IMR-90 (cell line): ENCODE data around the gene TAL1. TPM values are rescaled to one million over a fixed set of nuclear protein-coding genes. Genes with fewer than 3 reads are reported as not detected.

ENCODE experiments used
- ATAC-seq: fragments of 200-7000 bp; cut with Tn5 transposase; 2 replicates; pipeline ENCODE4 v1.9.1; 2020; ENCODE audit warnings: low read depth, mild to moderate bottlenecking, moderate library complexity
- BruUV-seq: library from RNA; stranded (reverse); fragments of 400-500 nt; replicated peaks from 2 replicates; lab custom pipeline; 2021; lab: Mats Ljungman, UMichigan
- CTCF ChIA-PET: fragments of 300-600 bp; formaldehyde crosslinking; extraction: SDS; loops from one replicate; lab custom pipeline; 2021; ENCODE audit warnings: antibody characterized with exemption; lab: Yijun Ruan, JAX
- POLR2A ChIA-PET: fragments of 300-600 bp; sonication (Branson Sonifier 250); formaldehyde crosslinking; loops from one replicate; lab custom pipeline; 2022; ENCODE audit warnings: antibody characterized with exemption; ENCODE audit not compliant: unreplicated experiment; lab: Charles Lee
- DNase-seq: peaks from one replicate; pipeline ENCODE4 v3.0.0; 2013
- H2AFZ ChIP-seq: replicated peaks from 2 replicates; pipeline ENCODE3; 2013; ENCODE audit warnings: low read length, mild to moderate bottlenecking; ENCODE audit not compliant: poor library complexity
- H2AK5ac ChIP-seq: 2 replicates; pipeline ENCODE4 v1.6.1; 2013; ENCODE audit warnings: low read depth, low read length, inconsistent platforms
- H2AK9ac ChIP-seq: replicated peaks from 2 replicates; pipeline ENCODE3; 2013; ENCODE audit warnings: mild to moderate bottlenecking, low read depth, low read length, moderate library complexity; ENCODE audit not compliant: poor library complexity
- H2BK120ac ChIP-seq: 2 replicates; pipeline ENCODE4 v1.6.1; 2013; ENCODE audit warnings: low read depth, low read length, inconsistent platforms
- H2BK15ac ChIP-seq: 3 replicates; pipeline ENCODE4 v1.6.1; 2013; ENCODE audit warnings: low read depth, low read length, inconsistent platforms
- H2BK20ac ChIP-seq: 2 replicates; pipeline ENCODE4 v1.6.1; 2013; ENCODE audit warnings: low read depth, mild to moderate bottlenecking, inconsistent platforms, low read length, moderate library complexity
- H2BK5ac ChIP-seq: 2 replicates; pipeline ENCODE4 v1.6.1; 2013; ENCODE audit warnings: mild to moderate bottlenecking, low read depth, low read length, inconsistent platforms; ENCODE audit not compliant: poor library complexity, severe bottlenecking
- H3K14ac ChIP-seq: replicated peaks from 2 replicates; pipeline ENCODE4 v1.6.1; 2013; ENCODE audit warnings: low read depth, low read length, inconsistent platforms
- H3K18ac ChIP-seq: 2 replicates; pipeline ENCODE4 v1.6.1; 2013; ENCODE audit warnings: low read depth, low read length, control low read depth
- H3K23ac ChIP-seq: 2 replicates; pipeline ENCODE4 v1.6.1; 2013; ENCODE audit warnings: low read depth, low read length, inconsistent platforms
- H3K27ac ChIP-seq: 2 replicates; pipeline ENCODE4 v1.5.1; 2013; ENCODE audit warnings: mild to moderate bottlenecking, control low read depth, low read length; ENCODE audit not compliant: insufficient read depth
- H3K27me3 ChIP-seq: 2 replicates; pipeline ENCODE4 v1.6.1; 2013; ENCODE audit warnings: low read length; ENCODE audit not compliant: control insufficient read depth, insufficient read depth
- H3K36me3 ChIP-seq: 2 replicates; pipeline ENCODE4 v1.6.1; 2013; ENCODE audit warnings: low read length, mixed read lengths; ENCODE audit not compliant: control insufficient read depth, insufficient read depth
- H3K4ac ChIP-seq: 2 replicates; pipeline ENCODE4 v1.6.1; 2013; ENCODE audit warnings: low read depth, low read length, inconsistent platforms
- H3K4me1 ChIP-seq: 2 replicates; pipeline ENCODE4 v1.6.1; 2013; ENCODE audit warnings: low read length, mixed read lengths; ENCODE audit not compliant: control insufficient read depth, insufficient read depth
- H3K4me2 ChIP-seq: 2 replicates; pipeline ENCODE4 v1.6.1; 2013; ENCODE audit warnings: low read depth, mild to moderate bottlenecking, control low read depth, low read length, moderate library complexity
- H3K4me3 ChIP-seq: 2 replicates; pipeline ENCODE4 v1.5.1; 2013; ENCODE audit warnings: low read depth, mild to moderate bottlenecking, control low read depth, low read length, moderate library complexity; ENCODE audit not compliant: insufficient read depth
- H3K56ac ChIP-seq: 2 replicates; pipeline ENCODE4 v1.6.1; 2013; ENCODE audit warnings: low read length, inconsistent platforms; ENCODE audit not compliant: insufficient read depth; ENCODE audit errors: extremely low read depth
- H3K79me1 ChIP-seq, 2 experiments: 2 replicates each; pipeline ENCODE4 v1.6.1; 2013; ENCODE audit warnings: low read length in 2 of 2, inconsistent platforms in 1 of 2, low read depth in 1 of 2
- H3K9ac ChIP-seq: 2 replicates; pipeline ENCODE4 v1.6.1; 2013; ENCODE audit warnings: low read depth, low read length, control low read depth
- H3K9me1 ChIP-seq: 2 replicates; pipeline ENCODE4 v1.6.1; 2013; ENCODE audit warnings: low read length, inconsistent platforms; ENCODE audit not compliant: insufficient read depth
- H3K9me3 ChIP-seq: 2 replicates; pipeline ENCODE4 v1.6.1; 2013; ENCODE audit warnings: low read length; ENCODE audit not compliant: control insufficient read depth, insufficient read depth
- H4K20me1 ChIP-seq: 2 replicates; pipeline ENCODE4 v1.6.1; 2013; ENCODE audit warnings: low read length, inconsistent platforms; ENCODE audit not compliant: insufficient read depth
- H4K5ac ChIP-seq: 2 replicates; pipeline ENCODE4 v1.6.1; 2013; ENCODE audit warnings: mild to moderate bottlenecking, low read depth, low read length, control low read depth
- H4K8ac ChIP-seq, 2 experiments: 2 replicates each; pipeline ENCODE4 v1.6.1; 2013; ENCODE audit warnings: low read depth in 2 of 2, low read length in 2 of 2, control low read depth in 1 of 2, inconsistent platforms in 1 of 2
- H4K91ac ChIP-seq: 2 replicates; pipeline ENCODE4 v1.6.1; 2013; ENCODE audit warnings: low read depth, low read length, inconsistent platforms; ENCODE audit not compliant: insufficient read depth
- BHLHE40 ChIP-seq: fragments of 150-350 bp; IDR thresholded peaks from 2 replicates; pipeline ENCODE4 v1.6.1; 2016; ENCODE audit warnings: mild to moderate bottlenecking, low read depth, low read length
- CEBPB ChIP-seq: IDR thresholded peaks from 2 replicates; pipeline ENCODE4 v1.6.1; 2012; ENCODE audit warnings: low read depth, low read length, improper control_type of control experiment
- CHD1 ChIP-seq: IDR thresholded peaks from 2 replicates; pipeline ENCODE4 v1.6.1; 2012; ENCODE audit warnings: low read depth, low read length, improper control_type of control experiment
- ELK1 ChIP-seq: fragments of 150-350 bp; IDR thresholded peaks from 2 replicates; pipeline ENCODE4 v1.6.1; 2016; ENCODE audit warnings: low read depth, mild to moderate bottlenecking, low read length, moderate library complexity, borderline replicate concordance
- MAFK ChIP-seq: IDR thresholded peaks from 2 replicates; pipeline ENCODE4 v1.6.1; 2012; ENCODE audit warnings: low read depth, low read length, improper control_type of control experiment
- MAZ ChIP-seq: IDR thresholded peaks from 2 replicates; pipeline ENCODE4 v1.6.1; 2012; ENCODE audit warnings: low read depth, mild to moderate bottlenecking, low read length, improper control_type of control experiment, moderate library complexity, borderline replicate concordance
- MXI1 ChIP-seq: IDR thresholded peaks from 2 replicates; pipeline ENCODE4 v1.6.1; 2012; ENCODE audit warnings: low read depth, mild to moderate bottlenecking, low read length, moderate library complexity, borderline replicate concordance
- NFE2L2 ChIP-seq: fragments of 150-350 bp; IDR thresholded peaks from 2 replicates; pipeline ENCODE4 v1.6.1; 2016; ENCODE audit warnings: low read depth, mild to moderate bottlenecking, low read length
- RAD21 ChIP-seq: IDR thresholded peaks from 2 replicates; pipeline ENCODE4 v1.6.1; 2012; ENCODE audit warnings: low read length, improper control_type of control experiment
- RFX5 ChIP-seq: IDR thresholded peaks from 2 replicates; pipeline ENCODE4 v1.8.0; 2012; ENCODE audit warnings: low read depth, mild to moderate bottlenecking, low read length, moderate library complexity
- USF2 ChIP-seq: fragments of 150-350 bp; IDR thresholded peaks from 2 replicates; pipeline ENCODE4 v1.6.1; 2017; ENCODE audit warnings: mild to moderate bottlenecking, antibody characterized with exemption, low read length, low read depth
- WGBS, 2 experiments: methylation state at CpG; one replicate each; pipeline versions ENCODE4 v1.1.5 to v1.1.7; 2013; ENCODE audit warnings: missing lambda C conversion rate in 2 of 2; ENCODE audit not compliant: insufficient read length in 1 of 2; ENCODE audit errors: extremely low coverage in 2 of 2; 5-methylcytosine and 5-hydroxymethylcytosine counted together
- dilution Hi-C: fragments of 300-500 bp; cut with HindIII; formaldehyde crosslinking; loops from one replicate; pipeline ENCODE4 v1.14.3; 2018; ENCODE audit warnings: low sequenced_read_pairs; ENCODE audit not compliant: unreplicated experiment
- in situ Hi-C: fragments of 300-500 bp; cut with MboI; formaldehyde crosslinking; loops from 3 replicates; pipeline ENCODE4 v1.14.3; 2019; ENCODE audit warnings: low sequenced_read_pairs, inconsistent platforms, mixed read lengths
- intact Hi-C: fragments of 100-400 bp; cut with micrococcal nuclease; formaldehyde crosslinking; loops from 2 replicates; pipeline ENCODE4 v1.10.0; 2022
- polyA plus RNA-seq, 3 experiments: library from polyadenylated mRNA; depleted of rRNA; stranded (reverse); fragments of >200 nt; gene quantifications; 2 replicates each; pipeline ENCODE4 v1.2.3, GENCODE V29; 2012; ENCODE audit warnings: low replicate concordance in 1 of 3
- total RNA-seq: library from RNA; depleted of rRNA; stranded (reverse); fragments of >200 nt; gene quantifications from 2 replicates; pipeline ENCODE4 v1.2.3, GENCODE V29; 2012
- TF ChIP-seq, protein P1 (sequence below): conservative IDR thresholded peaks from 2 replicates; pipeline ENCODE4 v1.5.1; 2012; ENCODE audit warnings: mild to moderate bottlenecking, low read depth, low read length, improper control_type of control experiment

TAL1 gene
- total and polyA plus RNA-seq, 2 of the 4 experiments (the other 2 are of a cell fraction) = not detected

DNA sequence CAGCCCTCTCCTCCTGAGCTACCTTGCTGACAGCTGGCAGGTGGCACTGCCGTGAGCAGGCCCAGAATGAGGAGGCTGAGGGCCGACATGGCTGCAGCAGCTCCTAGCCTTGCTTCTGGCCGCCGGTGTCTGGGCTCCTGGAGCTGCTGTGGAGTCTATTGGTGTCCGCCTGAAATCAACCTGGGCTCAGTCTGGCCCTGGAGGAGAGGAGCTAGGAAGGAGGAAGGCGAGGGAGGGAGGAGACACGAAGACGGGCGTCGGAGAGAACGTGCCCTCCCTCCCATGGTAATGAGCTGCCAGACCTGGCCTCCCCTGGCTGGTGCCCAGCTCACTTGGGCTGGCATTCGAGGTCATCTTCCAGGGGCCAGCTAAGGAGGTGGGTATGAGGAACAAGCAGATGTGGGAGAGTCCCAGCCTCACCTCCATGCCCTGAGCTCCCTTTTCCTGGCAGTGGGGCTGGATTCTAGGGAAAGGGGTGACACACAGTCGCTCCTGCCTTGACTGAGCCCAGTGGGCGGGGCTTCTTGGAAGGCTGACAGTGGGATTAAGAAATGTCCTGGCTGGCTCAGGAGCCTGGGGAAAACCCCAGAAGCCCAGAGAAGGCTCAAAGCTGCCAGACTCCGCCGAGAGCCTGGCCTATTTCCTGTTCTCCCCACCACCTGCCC is 42.0 kb downstream of the TAL1 start, which contains the start of gene PDZK1IP1:
TSS of gene PDZK1IP1 (minus strand) at position 193 of the 665 bp plus-strand sequence. CDS start at position 89, 104 bp downstream.
- H3K14ac ChIP-seq = no peak within 1 kb of the TSS
- no peak within 1 kb of the TSS for H3K4me3 ChIP-seq
- no peak within 1 kb of the TSS for H2BK120ac ChIP-seq
- H4K20me1 ChIP-seq = no peaks in the 10 kb centered on the region; the same call in 1 of the 2 replicates
- no peak within 1 kb of the TSS for H3K9ac ChIP-seq
- CTCF ChIA-PET = interaction anchor here (0.6 to 2.6 kb wide), 3 partner anchors 11 to 136 kb away, joined by 3 to 8 read pairs (median 3); no protein-coding TSS in a partner anchor
- no peak within 1 kb of the TSS for H2BK5ac ChIP-seq
- H4K91ac ChIP-seq = no peak within 1 kb of the TSS; the same call in 1 of the 2 replicates
- no peak within 1 kb of the TSS for H4K5ac ChIP-seq
- H3K18ac ChIP-seq = no peak within 1 kb of the TSS
- intact Hi-C loops = loop anchor here (5.0 kb wide), 5 partner anchors 122 to 537 kb away; partner anchors contain the start of genes CMPK1 and STIL
- no peaks in the 10 kb centered on the region for H3K9me3 ChIP-seq
- H3K9me1 ChIP-seq = no peaks in the 10 kb centered on the region
- DNase-seq (peak; percentile 67), ATAC-seq (peak; percentile 19)
- dilution Hi-C loops = no loop called here
- TF ChIP-seq BHLHE40 (no peak), MAZ (peak; percentile 14; the same call in 1 of the 2 replicates), MXI1 (no peak), CEBPB (peak; percentile 37; the same call in 1 of the 2 replicates), NFE2L2 (no peak), MAFK (no peak), USF2 (no peak), CHD1 (no peak), RAD21 (no peak), RFX5 (no peak), ELK1 (no peak)
- TF ChIP-seq, protein P1, sequence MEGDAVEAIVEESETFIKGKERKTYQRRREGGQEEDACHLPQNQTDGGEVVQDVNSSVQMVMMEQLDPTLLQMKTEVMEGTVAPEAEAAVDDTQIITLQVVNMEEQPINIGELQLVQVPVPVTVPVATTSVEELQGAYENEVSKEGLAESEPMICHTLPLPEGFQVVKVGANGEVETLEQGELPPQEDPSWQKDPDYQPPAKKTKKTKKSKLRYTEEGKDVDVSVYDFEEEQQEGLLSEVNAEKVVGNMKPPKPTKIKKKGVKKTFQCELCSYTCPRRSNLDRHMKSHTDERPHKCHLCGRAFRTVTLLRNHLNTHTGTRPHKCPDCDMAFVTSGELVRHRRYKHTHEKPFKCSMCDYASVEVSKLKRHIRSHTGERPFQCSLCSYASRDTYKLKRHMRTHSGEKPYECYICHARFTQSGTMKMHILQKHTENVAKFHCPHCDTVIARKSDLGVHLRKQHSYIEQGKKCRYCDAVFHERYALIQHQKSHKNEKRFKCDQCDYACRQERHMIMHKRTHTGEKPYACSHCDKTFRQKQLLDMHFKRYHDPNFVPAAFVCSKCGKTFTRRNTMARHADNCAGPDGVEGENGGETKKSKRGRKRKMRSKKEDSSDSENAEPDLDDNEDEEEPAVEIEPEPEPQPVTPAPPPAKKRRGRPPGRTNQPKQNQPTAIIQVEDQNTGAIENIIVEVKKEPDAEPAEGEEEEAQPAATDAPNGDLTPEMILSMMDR = no peak
- POLR2A ChIA-PET = no interaction called here
- H3K23ac ChIP-seq = no peak within 1 kb of the TSS
- no peaks in the 10 kb centered on the region for H3K79me1 ChIP-seq
- H2BK20ac ChIP-seq = no peak within 1 kb of the TSS
- H2BK15ac ChIP-seq = no peak within 1 kb of the TSS
- in situ Hi-C loops = loop anchor here (10.0 kb wide), 1 partner anchor 525 kb away; no protein-coding TSS in a partner anchor
- no peak within 1 kb of the TSS for H3K56ac ChIP-seq
- WGBS, 2 experiments = 10% methylated on average over 2 of the region's 16 CpGs; no CpG with 5 or more reads in 1 of the 2 experiments
- H4K8ac ChIP-seq = no peak within 1 kb of the TSS
- peak within 1 kb of the TSS; percentile 26 for H2AFZ ChIP-seq
- no peak within 1 kb of the TSS for H3K4me2 ChIP-seq
- H3K27ac ChIP-seq = no peak within 1 kb of the TSS
- H3K27me3 ChIP-seq = peaks cover 6% of the 10 kb centered on the region
- H3K4ac ChIP-seq = no peak within 1 kb of the TSS
- H2AK9ac ChIP-seq = no peak within 1 kb of the TSS
- no peaks in the 10 kb centered on the region for H3K36me3 ChIP-seq
- H2AK5ac ChIP-seq = no peak within 1 kb of the TSS; the same call in 1 of the 2 replicates
- H3K4me1 ChIP-seq = peaks cover 2% of the 10 kb centered on the region; the same call in 1 of the 2 replicates
- no TSS peak for BruUV-seq
